A549 (cell line): ENCODE results near the gene ELOVL4. TPM values are rescaled to one million over a fixed set of nuclear protein-coding genes. Genes with fewer than 3 reads are reported as not detected.

Experiments used
- ATAC-seq, 2 experiments: fragments of 200-7000 bp in 1 of 2; fragments of >200 bp in 1 of 2; cut with Nextera tagmentation in 1 of 2; cut with Tn5 transposase in 1 of 2; 3 replicates each; pipeline versions ENCODE4 v1.8.0 to v1.9.1; 2018 to 2020; ENCODE audit warnings: mild to moderate bottlenecking in 1 of 2, moderate library complexity in 1 of 2
- CTCF ChIA-PET: fragments of 300-600 bp; sonication (Branson Sonifier 250); formaldehyde crosslinking; extraction: SDS; loops from one replicate; lab custom pipeline; 2021; ENCODE audit warnings: antibody characterized with exemption, inconsistent platforms; lab: Yijun Ruan, JAX
- POLR2A ChIA-PET: fragments of 350-600 bp; formaldehyde crosslinking; extraction: SDS; loops from one replicate; lab custom pipeline; 2021; ENCODE audit warnings: antibody characterized with exemption, inconsistent platforms; lab: Yijun Ruan, JAX
- DNase-seq, 2 experiments: peaks; one replicate each; pipeline versions ENCODE4 v3.0.0 to v3.0.0-alpha.2; 2011 to 2016; ENCODE audit warnings: low read depth in 1 of 2, low spot score in 1 of 2
- FAIRE-seq: peaks from 2 replicates; lab custom pipeline; 2011; peaks lifted over from hg19 to GRCh38; lab: Jason Lieb, UNC
- H3K27ac ChIP-seq, 2 experiments: fragments of >200 bp; sonication (Bioruptor Twin); formaldehyde crosslinking; 3 replicates each; pipeline ENCODE4 v1.5.1; 2016 to 2017
- H3K4me1 ChIP-seq: fragments of >200 bp; sonication (Bioruptor Twin); formaldehyde crosslinking; 3 replicates; pipeline ENCODE4 v1.6.1; 2016
- H3K4me2 ChIP-seq: fragments of >200 bp; sonication (Bioruptor Twin); formaldehyde crosslinking; 3 replicates; pipeline ENCODE4 v1.6.1; 2016
- H3K4me3 ChIP-seq: fragments of >200 bp; sonication (Bioruptor Twin); formaldehyde crosslinking; 3 replicates; pipeline ENCODE4 v1.5.1; 2016
- H3K9me3 ChIP-seq: fragments of >200 bp; sonication (Bioruptor Twin); formaldehyde crosslinking; 3 replicates; pipeline ENCODE4 v1.6.1; 2016
- BHLHE40 ChIP-seq: IDR thresholded peaks from 2 replicates; pipeline ENCODE4 v1.6.1; 2012; ENCODE audit warnings: low read depth, low read length, inconsistent platforms
- CBX2 ChIP-seq: fragments of 200-600 bp; sonication (generic); IDR thresholded peaks from 2 replicates; pipeline ENCODE4 v1.6.1; 2016; ENCODE audit warnings: low read depth, mild to moderate bottlenecking, borderline replicate concordance
- CBX8 ChIP-seq: fragments of 200-600 bp; sonication (generic); IDR thresholded peaks from 2 replicates; pipeline ENCODE4 v1.6.1; 2016
- E2F6 ChIP-seq: IDR thresholded peaks from 2 replicates; pipeline ENCODE4 v1.6.1; 2012; ENCODE audit warnings: low read depth, borderline replicate concordance
- EHF ChIP-seq: fragments of 250-450 bp; sonication (Bioruptor Pico); IDR thresholded peaks from 2 replicates; pipeline ENCODE4 v1.5.0; 2020; ENCODE audit warnings: mild to moderate bottlenecking
- EHMT2 ChIP-seq: fragments of 200-600 bp; sonication (generic); IDR thresholded peaks from 2 replicates; pipeline ENCODE4 v1.6.1; 2016; ENCODE audit warnings: antibody characterized with exemption, low read depth, mild to moderate bottlenecking, moderate library complexity
- EP300 ChIP-seq, 2 experiments: fragments of >200 bp; sonication (Bioruptor Twin); formaldehyde crosslinking; IDR thresholded peaks; 2 replicates in 1 of 2; 3 replicates in 1 of 2; pipeline ENCODE4 v1.6.1; 2016 to 2017
- GATA3 ChIP-seq: IDR thresholded peaks from 2 replicates; pipeline ENCODE4 v1.6.1; 2012; ENCODE audit warnings: borderline replicate concordance
- HES2 ChIP-seq: fragments of >200 bp; sonication (Bioruptor Twin); formaldehyde crosslinking; IDR thresholded peaks from 2 replicates; pipeline ENCODE4 v1.6.1; 2016
- HOXB13 ChIP-seq: fragments of 250-450 bp; sonication (Bioruptor Pico); IDR thresholded peaks from 2 replicates; pipeline ENCODE4 v1.5.0; 2020; ENCODE audit warnings: low read depth, mild to moderate bottlenecking, moderate library complexity
- KDM1A ChIP-seq: fragments of 200-600 bp; sonication (generic); IDR thresholded peaks from 2 replicates; pipeline ENCODE4 v1.6.1; 2016; ENCODE audit warnings: low read depth, mild to moderate bottlenecking
- MAFK ChIP-seq: fragments of 450-650 bp; IDR thresholded peaks from 2 replicates; pipeline ENCODE4 v1.6.1; 2014; ENCODE audit not compliant: partially characterized antibody
- NFE2L2 ChIP-seq: fragments of 150-350 bp; conservative IDR thresholded peaks from 2 replicates; pipeline ENCODE4 v1.6.1; 2014; ENCODE audit warnings: low read length
- POLR2A ChIP-seq: IDR thresholded peaks from 2 replicates; pipeline ENCODE4 v1.6.1; 2012; ENCODE audit warnings: mild to moderate bottlenecking, low read length
- POLR2AphosphoS2 ChIP-seq: conservative IDR thresholded peaks from 2 replicates; pipeline ENCODE4 v1.6.1; 2012; ENCODE audit warnings: low read length, improper control_type of control experiment, inconsistent platforms
- RARB ChIP-seq: fragments of 250-450 bp; sonication (Bioruptor Pico); IDR thresholded peaks from 2 replicates; pipeline ENCODE4 v1.8.0; 2021; ENCODE audit warnings: mild to moderate bottlenecking, moderate library complexity
- RCOR1 ChIP-seq: fragments of 150-350 bp; IDR thresholded peaks from 2 replicates; pipeline ENCODE4 v1.6.1; 2014; ENCODE audit warnings: antibody characterized with exemption, low read length, low read depth
- RFX5 ChIP-seq: fragments of 450-650 bp; IDR thresholded peaks from 2 replicates; pipeline ENCODE4 v1.7.1; 2014; ENCODE audit warnings: antibody characterized with exemption, mild to moderate bottlenecking, moderate library complexity
- SMC3 ChIP-seq: fragments of >200 bp; sonication (Bioruptor Twin); formaldehyde crosslinking; IDR thresholded peaks from 3 replicates; pipeline ENCODE4 v1.6.1; 2018; ENCODE audit warnings: inconsistent platforms
- SREBF2 ChIP-seq: fragments of 450-650 bp; IDR thresholded peaks from 2 replicates; pipeline ENCODE4 v1.6.1; 2014; ENCODE audit warnings: mild to moderate bottlenecking, moderate library complexity
- ZC3H11A ChIP-seq: fragments of 450-650 bp; IDR thresholded peaks from 2 replicates; pipeline ENCODE4 v1.6.1; 2014; ENCODE audit warnings: antibody characterized with exemption, mild to moderate bottlenecking
- WGBS: methylation state at CpG from one replicate; pipeline ENCODE4 v1.1.6; 2017; ENCODE audit errors: missing lambda C conversion rate; 5-methylcytosine and 5-hydroxymethylcytosine counted together
- polyA plus RNA-seq, 4 experiments: library from polyadenylated mRNA; depleted of rRNA in 3 of 4; stranded (reverse); fragments of >200 nt; fragmentation: RNase III in 1 of 4; extraction: RNeasy Plus Mini Kit Qiagen cat#74134 plus additional on column Dnase treatment in 1 of 4; gene quantifications; 2 replicates in 3 of 4; 3 replicates in 1 of 4; pipeline ENCODE4 v1.2.3, GENCODE V29; 2011 to 2017
- TF ChIP-seq, protein P1 (sequence below): fragments of 250-450 bp; sonication (Bioruptor Pico); IDR thresholded peaks from 2 replicates; pipeline ENCODE4 v1.5.0; 2021; ENCODE audit warnings: mild to moderate bottlenecking, moderate library complexity, borderline replicate concordance
- TF ChIP-seq, protein P2 (sequence below): fragments of >200 bp; sonication (Bioruptor Twin); formaldehyde crosslinking; IDR thresholded peaks from 3 replicates; pipeline ENCODE4 v1.5.1; 2016

ELOVL4 gene
- polyA plus RNA-seq, 2 of the 4 experiments (the other 2 are of a cell fraction), result 0.70 to 1.1 TPM

DNA sequence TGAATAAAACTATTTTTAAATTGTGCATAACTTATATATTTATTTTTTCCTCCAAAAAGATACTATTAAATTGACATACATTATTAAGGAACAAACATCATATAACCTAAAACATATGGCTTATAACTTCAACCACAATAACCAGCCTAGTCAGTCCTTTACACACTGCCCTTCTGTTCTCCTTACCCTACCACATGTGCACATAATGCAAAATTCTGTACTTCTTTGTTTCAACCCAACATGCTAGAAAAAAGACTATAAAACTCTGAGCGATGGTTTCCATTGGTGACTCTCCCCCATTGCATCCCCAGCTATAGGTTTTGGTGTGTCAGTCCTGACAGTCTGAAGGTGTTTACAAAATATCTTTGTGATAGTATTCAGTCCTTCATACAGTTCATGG lies 42.3 kb upstream of the ELOVL4 start:
- FAIRE-seq (no peak), DNase-seq (no peak), ATAC-seq (no peak)
- Histone ChIP-seq H3K9me3 (no peaks in the 10 kb centered on the region), H3K4me1 (no peaks in the 10 kb centered on the region), H3K4me2 (no peak overlapping the region), H3K4me3 (no peak overlapping the region), H3K27ac (no peak overlapping the region)
- ChIA-PET CTCF (no interaction called here), POLR2A (no interaction called here)
- TF ChIP-seq BHLHE40 (no peak), EHMT2 (no peak), HOXB13 (CRISPR knock-in tag) (no peak), EP300 (IDR thresholded peaks at IDR 0.05) (no peak), MAFK (no peak), RFX5 (no peak), E2F6 (no peak), RCOR1 (no peak), SMC3 (no peak), CBX2 (no peak), KDM1A (no peak), POLR2AphosphoS2 (no peak)
- WGBS, result 90% methylated on average over 1 of the region's 1 CpG

- POLR2A ChIA-PET, result no interaction called here
- no peak overlapping the region for H3K27ac ChIP-seq
- no peaks in the 10 kb centered on the region for H3K9me3 ChIP-seq
- H3K4me1 ChIP-seq, result no peaks in the 10 kb centered on the region
- TF ChIP-seq, protein P1, sequence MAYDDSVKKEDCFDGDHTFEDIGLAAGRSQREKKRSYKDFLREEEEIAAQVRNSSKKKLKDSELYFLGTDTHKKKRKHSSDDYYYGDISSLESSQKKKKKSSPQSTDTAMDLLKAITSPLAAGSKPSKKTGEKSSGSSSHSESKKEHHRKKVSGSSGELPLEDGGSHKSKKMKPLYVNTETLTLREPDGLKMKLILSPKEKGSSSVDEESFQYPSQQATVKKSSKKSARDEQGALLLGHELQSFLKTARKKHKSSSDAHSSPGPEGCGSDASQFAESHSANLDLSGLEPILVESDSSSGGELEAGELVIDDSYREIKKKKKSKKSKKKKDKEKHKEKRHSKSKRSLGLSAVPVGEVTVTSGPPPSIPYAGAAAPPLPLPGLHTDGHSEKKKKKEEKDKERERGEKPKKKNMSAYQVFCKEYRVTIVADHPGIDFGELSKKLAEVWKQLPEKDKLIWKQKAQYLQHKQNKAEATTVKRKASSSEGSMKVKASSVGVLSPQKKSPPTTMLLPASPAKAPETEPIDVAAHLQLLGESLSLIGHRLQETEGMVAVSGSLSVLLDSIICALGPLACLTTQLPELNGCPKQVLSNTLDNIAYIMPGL, result no peak
- no peak for TF ChIP-seq ZC3H11A
- TF ChIP-seq CBX8, result no peak
- no peak for TF ChIP-seq RARB (CRISPR knock-in tag)
- TF ChIP-seq E2F6, result no peak
- no peak for TF ChIP-seq CBX2
- no peak for TF ChIP-seq POLR2A
- TF ChIP-seq, protein P2, sequence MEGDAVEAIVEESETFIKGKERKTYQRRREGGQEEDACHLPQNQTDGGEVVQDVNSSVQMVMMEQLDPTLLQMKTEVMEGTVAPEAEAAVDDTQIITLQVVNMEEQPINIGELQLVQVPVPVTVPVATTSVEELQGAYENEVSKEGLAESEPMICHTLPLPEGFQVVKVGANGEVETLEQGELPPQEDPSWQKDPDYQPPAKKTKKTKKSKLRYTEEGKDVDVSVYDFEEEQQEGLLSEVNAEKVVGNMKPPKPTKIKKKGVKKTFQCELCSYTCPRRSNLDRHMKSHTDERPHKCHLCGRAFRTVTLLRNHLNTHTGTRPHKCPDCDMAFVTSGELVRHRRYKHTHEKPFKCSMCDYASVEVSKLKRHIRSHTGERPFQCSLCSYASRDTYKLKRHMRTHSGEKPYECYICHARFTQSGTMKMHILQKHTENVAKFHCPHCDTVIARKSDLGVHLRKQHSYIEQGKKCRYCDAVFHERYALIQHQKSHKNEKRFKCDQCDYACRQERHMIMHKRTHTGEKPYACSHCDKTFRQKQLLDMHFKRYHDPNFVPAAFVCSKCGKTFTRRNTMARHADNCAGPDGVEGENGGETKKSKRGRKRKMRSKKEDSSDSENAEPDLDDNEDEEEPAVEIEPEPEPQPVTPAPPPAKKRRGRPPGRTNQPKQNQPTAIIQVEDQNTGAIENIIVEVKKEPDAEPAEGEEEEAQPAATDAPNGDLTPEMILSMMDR, result no peak
- no peak for TF ChIP-seq NFE2L2
- no peak for TF ChIP-seq SMC3
- TF ChIP-seq SREBF2, result no peak
- no peak for TF ChIP-seq GATA3
- TF ChIP-seq EP300 (IDR thresholded peaks at IDR 0.05), result no peak
- no peak for TF ChIP-seq HES2
- TF ChIP-seq EHF (CRISPR knock-in tag), result no peak
- TF ChIP-seq, all 56 proteins: peak for 0
- DNase-seq (no peak), ATAC-seq (no peak), FAIRE-seq (no peak)
- no peak overlapping the region for H3K4me3 ChIP-seq
- H3K4me2 ChIP-seq, result no peak overlapping the region
- CTCF ChIA-PET, result no interaction called here
These were observed 37.8 kb upstream of the ELOVL4 start for GRCh38 chr6:79985128-79985527.
